Middle frontal gyrus (tissue), 1 donor: Measurements from ENCODE around the gene PTPRM.
"Not testable (repeated sequence)": the region's sequence is repeated elsewhere in the genome, so short reads cannot be mapped to it uniquely, and the experiment has no call there.

ENCODE experiments used
- DNase-seq: peaks from one replicate; pipeline ENCODE4 v3.0.0-alpha.2; 2015; ENCODE audit warnings: low spot score; ENCODE audit errors: extremely low spot score

PTPRM gene

GRCh38 chr18:8416212-8417019, 849.3 kb downstream of the PTPRM start:
- DNase-seq: no peak

GRCh38 chr18:8422391-8422790, 855.3 kb downstream of the PTPRM start:
- no peak for DNase-seq

- DNase-seq: no peak
These were observed 856.0 kb downstream of the PTPRM start for GRCh38 chr18:8423051-8423557.

- no peak for DNase-seq
These were observed 857.4 kb downstream of the PTPRM start for GRCh38 chr18:8424481-8424880.

- no peak for DNase-seq
These were observed 858.0 kb downstream of the PTPRM start for GRCh38 chr18:8424917-8425725.

- DNase-seq: no peak
These were observed 859.3 kb downstream of the PTPRM start for GRCh38 chr18:8426401-8426800.

GRCh38 chr18:8427339-8427738, 860.2 kb downstream of the PTPRM start:
- DNase-seq: no peak

- DNase-seq: no peak
These were observed 861.8 kb downstream of the PTPRM start for GRCh38 chr18:8428951-8429350.

GRCh38 chr18:8431036-8431435, 863.9 kb downstream of the PTPRM start:
- no peak for DNase-seq

- DNase-seq: no peak
These were observed 866.2 kb downstream of the PTPRM start for GRCh38 chr18:8433323-8433722.

GRCh38 chr18:8433771-8434170, 866.7 kb downstream of the PTPRM start:
- DNase-seq: no peak

GRCh38 chr18:8435376-8435775, 868.3 kb downstream of the PTPRM start:
- no peak for DNase-seq

- DNase-seq: no peak
These were observed 871.9 kb downstream of the PTPRM start for GRCh38 chr18:8439055-8439454.

GRCh38 chr18:8443505-8443904, 876.4 kb downstream of the PTPRM start:
- DNase-seq: no peak

GRCh38 chr18:8446936-8447335, 879.8 kb downstream of the PTPRM start:
- DNase-seq: not testable (repeated sequence)

GRCh38 chr18:8448130-8448529, 881.0 kb downstream of the PTPRM start:
- no peak for DNase-seq

GRCh38 chr18:8450013-8450412, 882.9 kb downstream of the PTPRM start:
- no peak for DNase-seq

- DNase-seq: no peak
These were observed 884.0 kb downstream of the PTPRM start for GRCh38 chr18:8450898-8451665.

- DNase-seq: no peak
These were observed 886.4 kb downstream of the PTPRM start for GRCh38 chr18:8453528-8453927.

GRCh38 chr18:8454136-8454535, 887.0 kb downstream of the PTPRM start:
- no peak for DNase-seq
